PC-3 (cell line): Measurements from ENCODE around the gene TTYH2.

Source experiments
- EZH2 ChIP-seq: fragments of 300-600 bp; sonication (generic); IDR thresholded peaks from one replicate; pipeline ENCODE4 v1.6.1; 2017; ENCODE audit warnings: antibody characterized with exemption, mild to moderate bottlenecking, low read length; ENCODE audit not compliant: unreplicated experiment
- EZH2phosphoT487 ChIP-seq: fragments of 300-600 bp; sonication (generic); IDR thresholded peaks from 2 replicates; pipeline ENCODE4 v1.6.1; 2018; ENCODE audit warnings: mild to moderate bottlenecking, antibody characterized with exemption, low read length, borderline replicate concordance
- TF ChIP-seq, protein P1 (sequence below): fragments of 300-600 bp; sonication (generic); conservative IDR thresholded peaks from 2 replicates; pipeline ENCODE4 v1.5.1; 2017; ENCODE audit warnings: antibody characterized with exemption, low read depth, mild to moderate bottlenecking, low read length

DNA sequence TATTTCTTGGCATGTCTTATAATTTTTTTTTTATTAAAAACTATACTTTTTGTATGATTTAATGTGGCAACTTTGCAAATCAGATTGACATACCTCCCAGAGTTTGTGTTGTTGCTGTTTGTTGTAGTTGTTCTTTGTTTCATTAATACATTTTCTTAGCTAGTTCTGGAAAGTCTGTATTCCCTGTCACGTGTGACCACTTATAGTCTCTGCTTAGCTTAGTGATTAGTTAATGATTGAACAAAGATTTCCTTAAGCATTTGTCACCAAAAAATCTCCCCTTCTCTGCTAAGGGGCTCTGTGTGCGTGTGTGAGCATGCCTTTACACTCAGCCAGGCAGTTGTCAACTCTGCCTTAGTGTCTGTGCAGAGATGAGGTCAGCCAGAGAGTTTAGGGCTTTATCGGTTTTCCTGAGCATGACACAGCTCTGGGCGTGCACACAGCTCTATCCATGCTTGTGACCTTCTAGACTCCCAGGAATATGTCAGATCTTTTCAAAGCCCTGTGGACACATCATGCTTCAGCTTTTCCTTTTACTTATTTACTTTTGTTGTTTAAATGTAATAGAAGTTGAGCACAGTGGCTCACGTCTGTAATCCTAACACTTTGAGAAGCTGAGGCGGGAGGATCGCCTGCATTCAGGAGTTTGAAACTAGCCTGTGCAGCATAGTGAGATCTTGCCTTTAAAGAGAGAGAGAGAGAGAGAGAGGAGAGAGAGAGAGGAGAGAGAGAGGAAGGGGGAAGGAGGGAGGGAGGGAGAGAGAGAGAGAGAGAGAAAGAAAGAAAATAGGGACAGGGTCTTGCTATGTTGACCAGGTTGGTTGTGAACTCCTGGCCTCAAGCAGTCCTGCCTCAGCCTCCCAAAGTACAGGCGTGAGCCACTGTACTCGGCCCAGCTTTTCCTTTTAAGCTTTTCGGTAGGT is 82.5 kb downstream of the TTYH2 start:
- TF ChIP-seq, protein P1, sequence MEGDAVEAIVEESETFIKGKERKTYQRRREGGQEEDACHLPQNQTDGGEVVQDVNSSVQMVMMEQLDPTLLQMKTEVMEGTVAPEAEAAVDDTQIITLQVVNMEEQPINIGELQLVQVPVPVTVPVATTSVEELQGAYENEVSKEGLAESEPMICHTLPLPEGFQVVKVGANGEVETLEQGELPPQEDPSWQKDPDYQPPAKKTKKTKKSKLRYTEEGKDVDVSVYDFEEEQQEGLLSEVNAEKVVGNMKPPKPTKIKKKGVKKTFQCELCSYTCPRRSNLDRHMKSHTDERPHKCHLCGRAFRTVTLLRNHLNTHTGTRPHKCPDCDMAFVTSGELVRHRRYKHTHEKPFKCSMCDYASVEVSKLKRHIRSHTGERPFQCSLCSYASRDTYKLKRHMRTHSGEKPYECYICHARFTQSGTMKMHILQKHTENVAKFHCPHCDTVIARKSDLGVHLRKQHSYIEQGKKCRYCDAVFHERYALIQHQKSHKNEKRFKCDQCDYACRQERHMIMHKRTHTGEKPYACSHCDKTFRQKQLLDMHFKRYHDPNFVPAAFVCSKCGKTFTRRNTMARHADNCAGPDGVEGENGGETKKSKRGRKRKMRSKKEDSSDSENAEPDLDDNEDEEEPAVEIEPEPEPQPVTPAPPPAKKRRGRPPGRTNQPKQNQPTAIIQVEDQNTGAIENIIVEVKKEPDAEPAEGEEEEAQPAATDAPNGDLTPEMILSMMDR, result no peak
- TF ChIP-seq EZH2 (no peak), EZH2phosphoT487 (no peak)
